ENCODE measurements around the gene BNIP3.

- TF ChIP-seq ZBTB1 (tag by site-specific recombination; IDR thresholded peaks at IDR 0.05) (no peak), PATZ1 (tag by site-specific recombination; IDR thresholded peaks at IDR 0.05) (peak; percentile 63), ZSCAN16 (tag by site-specific recombination; IDR thresholded peaks at IDR 0.05) (no peak), CTCF (tag by site-specific recombination; IDR thresholded peaks at IDR 0.05) (peak; percentile 65), ZBTB17 (tag by site-specific recombination; IDR thresholded peaks at IDR 0.05) (0 out of 2 replicates have a peak, but pooled peaks have one; percentile 33), HOXC10 (CRISPR knock-in tag; IDR thresholded peaks at IDR 0.05) (no peak), ZIC2 (tag by site-specific recombination; IDR thresholded peaks at IDR 0.05) (peak; percentile 62), SP2 (tag by site-specific recombination; IDR thresholded peaks at IDR 0.05) (peak; percentile 26; the same call in 1 of the 2 replicates), ZNF670 (tag by site-specific recombination; IDR thresholded peaks at IDR 0.05; ENCODE audit: low read depth) (no peak)
These were observed at the start of gene BNIP3 for GRCh38 chr10:131981429-131982184.

All from HEK293 (cell line).